CD8-positive, alpha-beta memory T cell (primary cell): Measurements from ENCODE around the gene SHROOM3. TPM values are rescaled to one million over a fixed set of nuclear protein-coding genes. Genes with fewer than 3 reads are reported as not detected.
A peak's percentile ranks its signal among the peaks of the same experiment; 100 is the strongest.

ENCODE experiments used
- CTCF ChIA-PET: fragments of 350-600 bp; sonication (Branson Sonifier 250); formaldehyde crosslinking; loops from one replicate; lab custom pipeline; 2021; ENCODE audit warnings: antibody characterized with exemption; lab: Charles Lee
- POLR2A ChIA-PET: fragments of 350-600 bp; sonication (Branson Sonifier 250); formaldehyde crosslinking; loops from one replicate; lab custom pipeline; 2021; ENCODE audit warnings: antibody characterized with exemption; lab: Charles Lee
- DNase-seq, 5 donors: peaks; one replicate each; pipeline versions ENCODE4 v3.0.0 to v3.0.0-alpha.2; 2020 to 2022; ENCODE audit warnings: mixed read lengths in 1 of 5
- H3K27ac ChIP-seq: one replicate; pipeline ENCODE4 v1.7.0; 2013; ENCODE audit warnings: low read depth, mild to moderate bottlenecking, low read length, moderate library complexity
- H3K27me3 ChIP-seq: 2 replicates; pipeline ENCODE4 v1.7.0; 2013; ENCODE audit warnings: low read length, mild to moderate bottlenecking; ENCODE audit not compliant: insufficient read depth, poor library complexity, severe bottlenecking
- H3K36me3 ChIP-seq: 2 replicates; pipeline ENCODE4 v1.7.0; 2013; ENCODE audit warnings: mild to moderate bottlenecking, low read length, moderate library complexity; ENCODE audit not compliant: insufficient read depth
- H3K4me1 ChIP-seq: 2 replicates; pipeline ENCODE4 v1.7.0; 2013; ENCODE audit warnings: mild to moderate bottlenecking, low read length, moderate library complexity; ENCODE audit not compliant: insufficient read depth
- H3K4me3 ChIP-seq: 2 replicates; pipeline ENCODE4 v1.7.0; 2013; ENCODE audit warnings: mild to moderate bottlenecking, low read length
- H3K9me3 ChIP-seq: 2 replicates; pipeline ENCODE4 v1.7.0; 2013; ENCODE audit warnings: mild to moderate bottlenecking, low read length
- H3K27ac Mint-ChIP-seq, 8 donors: one replicate each; pipeline ENCODE4 v1.8.0; 2020 to 2021; ENCODE audit warnings: mixed read lengths in 8 of 8, mild to moderate bottlenecking in 6 of 8, inconsistent platforms in 3 of 8, moderate library complexity in 3 of 8
- H3K27me3 Mint-ChIP-seq, 2 donors: one replicate each; pipeline ENCODE4 v1.8.0; 2020 to 2021; ENCODE audit warnings: mixed read lengths in 2 of 2, mild to moderate bottlenecking in 1 of 2, moderate library complexity in 1 of 2
- H3K36me3 Mint-ChIP-seq, 3 donors: one replicate each; pipeline ENCODE4 v1.8.0; 2020 to 2021; ENCODE audit warnings: mixed read lengths in 3 of 3, inconsistent platforms in 1 of 3, mild to moderate bottlenecking in 1 of 3
- H3K4me1 Mint-ChIP-seq, 3 donors: one replicate each; pipeline ENCODE4 v1.8.0; 2020 to 2021; ENCODE audit warnings: mixed read lengths in 3 of 3, inconsistent platforms in 1 of 3, mild to moderate bottlenecking in 1 of 3
- H3K4me3 Mint-ChIP-seq, 7 donors: one replicate each; pipeline ENCODE4 v1.8.0; 2020 to 2021; ENCODE audit warnings: mixed read lengths in 7 of 7, mild to moderate bottlenecking in 6 of 7, moderate library complexity in 4 of 7, inconsistent platforms in 2 of 7
- H3K9me3 Mint-ChIP-seq, 5 donors: one replicate each; pipeline ENCODE4 v1.8.0; 2020 to 2022; ENCODE audit warnings: mixed read lengths in 5 of 5, mild to moderate bottlenecking in 3 of 5, moderate library complexity in 2 of 5, inconsistent platforms in 1 of 5
- polyA plus RNA-seq: library from polyadenylated mRNA; unstranded; fragments of 300-500 nt; fragmentation: Illumina TruSeq; gene quantifications from one replicate; pipeline ENCODE4 v1.2.3, GENCODE V29; 2021
- total RNA-seq, 2 experiments: library from RNA; stranded (reverse); gene quantifications; one replicate each; pipeline ENCODE4 v1.2.3, GENCODE V29; 2021

Gene SHROOM3
- total and polyA plus RNA-seq, 3 experiments from 2014 or later = not detected

GRCh38 chr4:76683144-76683543, 248.1 kb downstream of the SHROOM3 start:
- no peak overlapping the region for H3K27ac Mint-ChIP-seq
- peaks cover 20 to 51% of the 10 kb centered on the region in 2 donors for H3K27me3 Mint-ChIP-seq
- Histone ChIP-seq H3K36me3 (no peaks in the 10 kb centered on the region), H3K27ac (no peak overlapping the region), H3K9me3 (no peaks in the 10 kb centered on the region), H3K4me1 (no peaks in the 10 kb centered on the region), H3K27me3 (peaks cover 4% of the 10 kb centered on the region), H3K4me3 (no peak overlapping the region)
- ChIA-PET CTCF (no interaction called here), POLR2A (no interaction called here)
- no peaks in the 10 kb centered on the region for H3K36me3 Mint-ChIP-seq
- no peak overlapping the region for H3K4me3 Mint-ChIP-seq
- DNase-seq = no peak
- H3K4me1 Mint-ChIP-seq = no peaks in the 10 kb centered on the region
- H3K9me3 Mint-ChIP-seq = no peaks in the 10 kb centered on the region

- Mint-ChIP-seq H3K9me3 (no peaks in the 10 kb centered on the region), H3K4me3 (no peak overlapping the region), H3K36me3 (no peaks in the 10 kb centered on the region), H3K27ac (peak overlapping the region in 1 of 8 donors; percentile 3), H3K4me1 (peaks cover 14 to 22% (median 15%) of the 10 kb centered on the region in 3 donors), H3K27me3 (peaks cover 39 to 71% of the 10 kb centered on the region in 2 donors)
- Histone ChIP-seq H3K4me1 (peaks cover 6% of the 10 kb centered on the region), H3K36me3 (no peaks in the 10 kb centered on the region), H3K27ac (no peak overlapping the region), H3K9me3 (no peaks in the 10 kb centered on the region), H3K4me3 (no peak overlapping the region), H3K27me3 (peaks cover 27% of the 10 kb centered on the region)
- no peak for DNase-seq
- ChIA-PET POLR2A (no interaction called here), CTCF (no interaction called here)
These were observed 252.9 kb downstream of the SHROOM3 start for GRCh38 chr4:76687746-76688448.

GRCh38 chr4:76688619-76689144, 253.7 kb downstream of the SHROOM3 start:
- no peaks in the 10 kb centered on the region for H3K36me3 Mint-ChIP-seq
- H3K27me3 Mint-ChIP-seq = peaks cover 40 to 72% of the 10 kb centered on the region in 2 donors
- no peaks in the 10 kb centered on the region for H3K9me3 Mint-ChIP-seq
- peak overlapping the region in 1 of 8 donors; percentile 46 for H3K27ac Mint-ChIP-seq
- POLR2A ChIA-PET = no interaction called here
- CTCF ChIA-PET = no interaction called here
- H3K9me3 ChIP-seq = no peaks in the 10 kb centered on the region
- peak overlapping the region; percentile 7 to 60 (median 52) for H3K4me3 Mint-ChIP-seq
- no peak overlapping the region for H3K27ac ChIP-seq
- H3K36me3 ChIP-seq = no peaks in the 10 kb centered on the region
- peaks cover 27% of the 10 kb centered on the region for H3K27me3 ChIP-seq
- DNase-seq = no peak
- H3K4me3 ChIP-seq = no peak overlapping the region
- H3K4me1 Mint-ChIP-seq = peaks cover 14 to 22% (median 15%) of the 10 kb centered on the region in 3 donors
- H3K4me1 ChIP-seq = peaks cover 6% of the 10 kb centered on the region

- H3K27ac ChIP-seq = no peak overlapping the region
- ChIA-PET POLR2A (no interaction called here), CTCF (no interaction called here)
- no peaks in the 10 kb centered on the region for H3K9me3 Mint-ChIP-seq
- peak overlapping the region; percentile 7 to 78 (median 60) for H3K4me3 Mint-ChIP-seq
- no peaks in the 10 kb centered on the region for H3K36me3 ChIP-seq
- H3K9me3 ChIP-seq = no peaks in the 10 kb centered on the region
- H3K27me3 ChIP-seq = peaks cover 27% of the 10 kb centered on the region
- peaks cover 14 to 22% (median 15%) of the 10 kb centered on the region in 3 donors for H3K4me1 Mint-ChIP-seq
- peaks cover 37 to 74% of the 10 kb centered on the region in 2 donors for H3K27me3 Mint-ChIP-seq
- H3K36me3 Mint-ChIP-seq = no peaks in the 10 kb centered on the region
- H3K4me1 ChIP-seq = peaks cover 6% of the 10 kb centered on the region
- H3K4me3 ChIP-seq = no peak overlapping the region
- H3K27ac Mint-ChIP-seq = no peak overlapping the region
- no peak for DNase-seq
These were observed 254.3 kb downstream of the SHROOM3 start for GRCh38 chr4:76689145-76689817.

- ChIA-PET CTCF (no interaction called here), POLR2A (no interaction called here)
- H3K27me3 Mint-ChIP-seq = peaks cover 38 to 74% of the 10 kb centered on the region in 2 donors
- H3K36me3 Mint-ChIP-seq = no peaks in the 10 kb centered on the region
- H3K4me1 Mint-ChIP-seq = peaks cover 14 to 22% (median 15%) of the 10 kb centered on the region in 3 donors
- DNase-seq = no peak
- H3K27me3 ChIP-seq = peaks cover 27% of the 10 kb centered on the region
- H3K4me3 Mint-ChIP-seq = peak overlapping the region; percentile 49 to 78 (median 68)
- no peak overlapping the region for H3K4me3 ChIP-seq
- H3K4me1 ChIP-seq = peaks cover 6% of the 10 kb centered on the region
- no peaks in the 10 kb centered on the region for H3K36me3 ChIP-seq
- H3K9me3 ChIP-seq = no peaks in the 10 kb centered on the region
- no peaks in the 10 kb centered on the region for H3K9me3 Mint-ChIP-seq
- no peak overlapping the region for H3K27ac ChIP-seq
- peak overlapping the region in 1 of 8 donors; percentile 47 for H3K27ac Mint-ChIP-seq
These were observed 255.2 kb downstream of the SHROOM3 start for GRCh38 chr4:76690011-76690905.

GRCh38 chr4:76690906-76691275, 255.9 kb downstream of the SHROOM3 start:
- Histone ChIP-seq H3K27ac (no peak overlapping the region), H3K27me3 (peaks cover 27% of the 10 kb centered on the region), H3K4me3 (no peak overlapping the region), H3K9me3 (no peaks in the 10 kb centered on the region), H3K36me3 (no peaks in the 10 kb centered on the region), H3K4me1 (peaks cover 6% of the 10 kb centered on the region)
- H3K4me1 Mint-ChIP-seq = peaks cover 14 to 22% (median 15%) of the 10 kb centered on the region in 3 donors
- no peak overlapping the region for H3K4me3 Mint-ChIP-seq
- no peaks in the 10 kb centered on the region for H3K36me3 Mint-ChIP-seq
- H3K9me3 Mint-ChIP-seq = no peaks in the 10 kb centered on the region
- CTCF ChIA-PET = no interaction called here
- peaks cover 40 to 79% of the 10 kb centered on the region in 2 donors for H3K27me3 Mint-ChIP-seq
- no peak for DNase-seq
- no peak overlapping the region for H3K27ac Mint-ChIP-seq
- POLR2A ChIA-PET = no interaction called here

- Histone ChIP-seq H3K36me3 (no peaks in the 10 kb centered on the region), H3K4me3 (no peak overlapping the region), H3K4me1 (peaks cover 6% of the 10 kb centered on the region), H3K27ac (no peak overlapping the region), H3K27me3 (peaks cover 27% of the 10 kb centered on the region), H3K9me3 (no peaks in the 10 kb centered on the region)
- CTCF ChIA-PET = no interaction called here
- H3K27me3 Mint-ChIP-seq = peaks cover 36 to 84% of the 10 kb centered on the region in 2 donors
- no peak for DNase-seq
- H3K27ac Mint-ChIP-seq = peak overlapping the region in 2 of 8 donors; percentile 25 to 48
- H3K36me3 Mint-ChIP-seq = no peaks in the 10 kb centered on the region
- H3K4me3 Mint-ChIP-seq = no peak overlapping the region
- H3K4me1 Mint-ChIP-seq = peaks cover 14 to 22% (median 15%) of the 10 kb centered on the region in 3 donors
- no peaks in the 10 kb centered on the region for H3K9me3 Mint-ChIP-seq
- POLR2A ChIA-PET = no interaction called here
These were observed 257.0 kb downstream of the SHROOM3 start for GRCh38 chr4:76691807-76692582.
